KG1 (cell line): ENCODE data around the gene ERG28.
"Not testable (repeated sequence)": the region's sequence is repeated elsewhere in the genome, so short reads cannot be mapped to it uniquely, and the experiment has no call there.

Experiments used
- DNase-seq: peaks from one replicate; lab custom pipeline; 2025; lab: John Stamatoyannopoulos, UW

ERG28 gene

GRCh38 chr14:75625034-75625433, 35.6 kb downstream of the ERG28 start:
- DNase-seq = no peak

DNA sequence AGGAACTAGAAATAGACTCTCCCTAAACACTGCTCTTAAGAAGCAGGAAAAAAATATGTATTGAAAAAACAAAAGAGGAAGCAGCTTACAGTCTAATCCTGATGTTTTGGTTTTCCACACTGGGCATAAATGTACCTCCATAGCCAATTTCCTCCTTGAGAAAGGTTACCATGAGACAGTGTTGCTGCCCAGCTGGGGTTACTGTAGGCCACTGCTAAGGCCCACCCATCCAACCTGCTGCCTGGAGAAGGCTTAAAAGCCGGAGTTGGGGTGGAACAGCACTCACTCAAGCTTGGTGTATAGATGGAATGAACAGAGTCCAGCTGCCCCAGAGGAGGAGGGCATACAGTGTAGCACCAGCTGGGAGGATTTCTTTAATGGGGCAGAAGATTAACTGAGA, 41.1 kb downstream of the ERG28 start:
- DNase-seq = no peak

- DNase-seq = peak; percentile 15
These were observed 45.5 kb downstream of the ERG28 start for GRCh38 chr14:75615200-75615599.

GRCh38 chr14:75614179-75614578, 46.5 kb downstream of the ERG28 start:
- no peak for DNase-seq

- DNase-seq = no peak
These were observed 48.5 kb downstream of the ERG28 start for GRCh38 chr14:75612157-75612556.

DNA sequence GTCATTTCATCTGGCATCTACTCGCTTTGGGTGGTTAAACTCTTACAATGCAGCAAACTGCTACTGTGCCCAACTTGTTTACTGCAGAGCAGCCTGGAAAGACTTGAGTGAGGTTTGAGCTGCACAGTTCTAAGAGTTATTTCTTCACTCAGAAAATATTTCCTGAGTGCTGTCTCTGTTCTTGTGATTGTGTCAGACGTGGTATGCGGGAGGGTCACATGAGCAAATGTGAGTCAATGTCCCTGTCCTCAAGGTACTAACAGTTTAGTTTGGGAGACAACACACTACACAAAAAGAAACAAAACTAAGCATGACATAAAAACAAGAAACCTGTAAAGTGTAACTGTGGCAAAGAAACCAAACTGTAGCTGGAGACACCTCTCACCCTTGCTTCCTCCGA, 49.8 kb downstream of the ERG28 start:
- DNase-seq = no peak

GRCh38 chr14:75609606-75610475, 50.8 kb downstream of the ERG28 start:
- DNase-seq = no peak

GRCh38 chr14:75609116-75609515, 51.6 kb downstream of the ERG28 start:
- DNase-seq = no peak

GRCh38 chr14:75607842-75608640, 52.6 kb downstream of the ERG28 start:
- DNase-seq = no peak

DNA sequence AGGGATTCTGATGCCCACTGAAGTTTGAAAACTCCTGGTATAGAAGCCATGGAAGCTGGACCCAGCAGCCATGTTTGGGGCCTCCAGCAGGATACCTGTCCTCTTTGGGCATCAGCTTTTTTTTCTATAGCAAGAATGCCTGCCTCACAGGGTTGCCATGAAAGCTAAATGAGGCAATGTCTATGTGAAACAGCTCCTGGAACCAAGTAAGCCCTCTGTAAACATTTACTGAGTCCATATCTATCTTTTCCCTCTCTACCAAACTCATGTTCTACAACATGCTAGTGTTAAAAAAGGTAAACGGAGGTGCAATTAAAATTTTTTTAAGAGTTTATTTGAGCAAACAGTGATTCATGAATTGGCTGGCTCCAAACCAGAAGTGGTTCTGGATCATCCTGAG, 53.6 kb downstream of the ERG28 start:
- DNase-seq = no peak

DNA sequence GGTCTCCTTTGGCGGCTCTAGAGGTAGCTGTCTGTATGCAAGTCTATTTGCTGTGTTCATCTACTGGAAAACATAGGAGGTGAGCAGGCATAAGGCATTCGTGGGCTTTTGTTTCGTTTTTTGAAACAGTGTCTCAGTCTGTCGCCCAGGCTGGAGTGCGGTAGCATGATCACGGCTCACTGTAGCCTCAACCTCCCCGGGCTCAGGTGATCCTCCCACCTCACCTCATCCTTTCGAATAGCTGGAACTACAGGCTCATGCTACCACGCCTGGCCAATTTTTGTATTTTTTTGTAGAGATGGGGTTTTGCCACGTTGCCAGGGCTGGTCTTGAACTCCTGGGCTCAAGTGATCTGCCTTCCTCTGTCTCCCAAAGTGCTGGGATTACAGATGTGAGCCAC, 54.8 kb downstream of the ERG28 start:
- no peak for DNase-seq

DNA sequence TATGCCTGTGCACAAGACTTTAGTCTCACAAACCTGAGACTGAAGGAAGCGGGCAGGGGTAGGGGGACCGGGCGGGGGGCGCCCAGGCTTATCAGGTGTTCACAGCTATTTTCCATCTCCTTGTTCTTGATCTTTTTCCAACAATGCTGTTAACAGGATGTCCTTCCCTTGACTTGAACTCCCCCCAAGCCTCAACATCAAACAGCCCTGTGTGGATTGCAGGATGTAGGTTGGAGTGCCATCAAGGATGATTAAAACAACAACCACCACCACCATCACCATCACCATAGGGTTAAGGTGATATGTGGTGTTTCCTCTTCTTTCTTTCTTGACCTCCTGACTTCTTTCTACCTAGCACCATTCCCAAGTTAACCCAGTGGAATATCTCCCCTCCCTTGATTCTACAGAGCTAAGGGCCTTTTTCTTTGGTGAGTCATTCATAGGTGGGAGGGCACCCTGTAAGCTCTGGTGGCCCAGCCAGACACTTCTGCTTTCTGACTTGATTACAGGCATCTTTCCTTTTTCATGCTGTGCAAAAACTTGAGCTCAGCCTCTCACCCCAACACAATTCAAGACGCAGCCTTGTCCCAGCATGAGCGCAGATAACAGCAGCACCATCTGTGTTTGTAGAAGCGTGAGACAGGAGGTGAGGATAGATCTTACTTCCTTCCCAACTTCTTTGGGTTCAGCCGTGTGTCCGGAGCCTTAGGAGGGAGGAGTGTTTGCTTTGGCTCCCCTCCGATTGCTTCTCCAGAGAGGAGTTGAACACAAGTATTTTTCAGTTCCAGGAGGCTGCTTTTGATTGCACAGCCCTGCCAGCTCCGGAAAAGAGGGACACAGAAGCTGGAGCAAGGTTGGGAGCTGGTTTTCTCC, 55.5 kb downstream of the ERG28 start:
- no peak for DNase-seq

GRCh38 chr14:75602503-75602902, 58.2 kb downstream of the ERG28 start:
- no peak for DNase-seq

DNA sequence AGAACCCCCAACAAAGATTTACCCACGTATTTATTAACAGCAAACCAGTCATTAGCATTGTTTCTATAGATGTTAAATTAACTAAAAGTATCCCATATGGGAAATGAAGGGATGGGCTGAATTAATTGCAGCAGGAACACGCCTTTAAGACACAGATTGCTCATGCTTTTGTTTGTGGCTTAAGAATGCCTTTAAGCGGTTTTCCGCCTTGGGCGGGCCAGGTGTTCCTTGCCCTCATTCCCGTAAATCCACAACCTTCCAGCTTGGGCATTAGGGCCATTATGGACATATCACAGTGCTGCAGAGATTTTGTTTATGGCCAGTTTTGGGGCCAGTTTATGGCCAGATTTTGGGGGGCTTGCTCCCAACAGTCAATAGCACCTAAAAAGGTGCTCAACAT, 59.6 kb downstream of the ERG28 start:
- DNase-seq = not testable (repeated sequence)

DNA sequence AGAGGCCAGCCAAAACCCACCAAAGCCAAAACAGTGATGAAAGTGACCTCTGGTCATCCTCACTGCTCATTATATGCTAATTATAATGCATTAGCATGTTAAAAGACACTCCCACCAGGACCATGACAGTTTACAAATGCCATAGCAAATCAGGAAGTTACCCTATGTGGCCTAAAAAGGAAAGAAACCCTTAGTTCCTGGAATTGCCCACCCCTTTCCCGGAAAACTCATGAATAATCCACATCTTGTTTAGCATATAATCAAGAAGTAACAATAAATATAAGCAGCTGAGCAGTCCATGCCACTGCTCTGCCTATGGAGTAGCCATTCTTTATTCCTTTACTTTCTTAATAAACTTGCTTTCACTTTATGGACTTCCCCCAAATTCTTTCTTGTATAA, 60.6 kb downstream of the ERG28 start:
- not testable (repeated sequence) for DNase-seq
